ENCODE results near the gene GALNT2.

The GALNT2 gene

GRCh38 chr1:230071316-230071715 is 4.3 kb downstream of the GALNT2 start:
- DNase-seq (ENCODE audit: low read depth) = no peak

GRCh38 chr1:230072296-230072695 is 5.3 kb downstream of the GALNT2 start:
- DNase-seq (ENCODE audit: low read depth) = no peak

- DNase-seq (ENCODE audit: low read depth) = no peak
Measured at GRCh38 chr1:230072866-230073265, 5.8 kb downstream of the GALNT2 start.

GRCh38 chr1:230073371-230074035 is 6.5 kb downstream of the GALNT2 start:
- DNase-seq (ENCODE audit: low read depth) = no peak

DNA sequence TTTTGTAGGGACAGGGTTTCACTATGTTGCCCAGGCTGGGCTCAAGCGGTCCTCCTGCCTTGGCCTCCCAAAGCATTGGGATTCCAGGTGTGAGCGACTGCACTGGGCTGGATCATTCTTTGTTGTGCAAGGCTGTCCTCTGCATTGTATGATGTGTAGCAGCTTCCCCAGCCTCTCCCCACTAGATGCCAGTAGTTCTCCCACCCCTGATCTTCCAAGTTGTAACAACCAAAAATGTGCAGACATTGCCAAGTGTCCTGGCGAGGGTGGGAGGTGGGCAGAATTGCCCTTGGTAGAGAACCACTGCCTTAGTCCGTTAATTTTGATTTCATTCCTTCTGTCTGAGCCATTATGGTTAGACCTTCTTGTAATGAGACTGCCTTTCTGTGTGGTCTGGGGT is 7.2 kb downstream of the GALNT2 start:
- DNase-seq (ENCODE audit: low read depth) = no peak

GRCh38 chr1:230074762-230075161 is 7.7 kb downstream of the GALNT2 start:
- DNase-seq (ENCODE audit: low read depth) = no peak

DNA sequence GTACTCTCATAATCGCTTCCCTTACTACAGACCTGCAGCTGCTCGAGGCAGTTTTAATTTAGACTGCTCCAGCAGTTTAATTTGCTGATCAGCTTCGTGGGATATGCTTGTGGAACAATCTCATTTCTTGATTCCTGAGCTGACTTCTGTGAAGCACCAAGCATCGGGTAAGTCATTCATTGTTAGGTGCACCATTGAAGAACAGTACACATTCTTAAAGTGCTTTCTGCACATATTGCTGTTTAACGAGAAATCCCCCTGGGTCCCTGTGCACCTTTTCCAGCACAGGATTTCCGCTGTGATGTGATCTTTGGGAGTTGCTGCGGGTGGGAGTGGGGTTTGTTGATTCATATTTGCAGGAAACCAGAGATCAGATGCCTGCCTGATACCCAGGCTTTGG is 9.1 kb downstream of the GALNT2 start:
- DNase-seq (ENCODE audit: low read depth) = no peak

GRCh38 chr1:230077011-230077410 is 10.0 kb downstream of the GALNT2 start:
- DNase-seq (ENCODE audit: low read depth) = no peak

DNA sequence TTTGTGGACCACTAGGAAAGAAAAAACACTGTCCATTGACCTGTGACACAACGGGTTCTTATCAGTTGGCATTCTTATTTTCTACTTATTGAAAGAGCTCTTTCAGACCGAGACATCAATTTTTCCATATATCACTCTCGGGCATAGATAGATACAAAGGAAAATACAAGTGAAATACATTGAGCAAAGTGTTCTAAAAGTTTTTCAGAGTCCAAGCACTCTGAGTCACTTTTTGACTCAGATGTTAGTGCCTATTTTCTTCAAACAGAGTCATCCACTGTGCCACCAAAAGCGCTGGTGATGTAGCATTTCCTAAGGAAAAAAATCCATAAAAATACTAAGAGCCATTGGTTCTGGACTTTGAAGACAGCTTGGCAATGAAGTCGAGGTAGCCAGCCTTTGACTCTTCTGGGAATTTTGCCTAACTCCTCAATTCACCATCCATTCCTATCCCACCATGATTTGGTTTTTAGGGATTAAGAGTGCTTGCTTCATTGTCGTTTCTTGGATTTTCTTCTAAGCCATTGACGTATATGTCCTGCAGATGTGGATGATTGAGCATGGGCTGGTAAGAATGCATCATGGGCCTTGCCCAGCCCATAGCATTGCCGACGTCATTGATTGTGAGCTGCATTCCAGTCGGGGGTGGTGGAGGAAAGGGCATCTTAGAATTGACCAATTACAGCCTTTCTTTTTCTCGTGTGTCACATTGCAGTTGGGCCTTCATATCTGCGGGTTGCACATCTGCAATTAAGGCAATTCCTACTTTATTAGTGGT is 10.6 kb downstream of the GALNT2 start:
- no peak for DNase-seq (ENCODE audit: low read depth)

DNA sequence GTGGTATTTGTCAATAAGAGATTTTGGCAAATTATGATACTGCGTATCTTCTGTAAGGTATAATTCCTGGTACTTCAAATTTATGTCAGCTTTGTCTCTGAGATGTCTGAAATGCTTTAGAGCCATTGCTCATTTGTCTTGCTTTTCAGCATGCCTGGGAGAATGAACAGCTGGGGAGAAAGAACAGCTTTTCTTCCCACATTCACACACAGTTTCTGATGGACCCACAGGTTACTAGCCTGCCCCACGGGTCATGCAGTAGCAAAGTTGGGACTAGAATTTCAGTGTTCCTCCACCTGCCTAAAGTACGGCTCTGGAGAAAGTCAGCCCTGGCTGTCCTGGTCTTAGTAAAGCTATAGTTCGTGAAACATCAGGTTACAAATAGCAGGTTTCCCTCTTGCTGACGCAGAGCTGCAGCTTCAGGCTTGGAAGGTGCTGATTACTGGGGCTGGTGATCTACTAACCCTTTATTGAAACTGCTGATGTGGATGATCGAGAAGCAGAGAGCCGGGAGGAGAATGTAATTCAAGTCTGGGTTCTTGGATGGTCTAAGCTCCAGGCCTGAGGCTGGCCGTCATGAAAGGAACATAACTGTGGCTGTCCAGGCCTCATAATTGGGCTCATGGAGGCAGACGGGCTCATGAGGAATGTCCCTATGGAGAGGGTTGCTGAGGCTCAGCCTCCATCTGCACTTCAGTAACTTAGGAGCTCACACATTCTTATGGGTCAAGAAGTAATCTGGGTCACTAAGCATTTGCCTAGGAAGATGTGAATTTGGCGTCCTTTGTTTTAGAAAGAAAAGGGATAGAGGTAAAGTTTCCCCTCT is 12.4 kb downstream of the GALNT2 start:
- no peak for DNase-seq (ENCODE audit: low read depth)

DNA sequence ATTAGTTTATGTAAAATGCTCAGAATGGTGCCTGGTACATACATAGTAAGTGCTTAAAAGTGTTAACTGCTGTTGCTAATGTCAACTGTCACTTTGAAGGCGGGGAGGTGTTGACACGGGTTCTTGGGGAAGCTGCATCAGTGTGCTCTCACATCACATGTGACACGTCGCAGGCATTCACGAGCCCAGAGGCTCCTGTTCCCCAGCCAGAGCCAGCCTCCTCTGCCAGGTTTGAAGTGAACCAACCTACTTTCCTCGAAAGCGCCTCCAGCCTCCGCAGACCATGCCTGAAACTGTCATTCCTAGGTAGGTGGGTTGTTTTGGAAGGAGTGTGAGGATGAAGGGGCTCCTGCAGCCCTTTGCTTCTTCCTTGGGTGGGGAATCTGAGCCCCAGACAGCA is 13.8 kb downstream of the GALNT2 start:
- DNase-seq (ENCODE audit: low read depth) = no peak

- DNase-seq (ENCODE audit: low read depth) = no peak
Measured at GRCh38 chr1:230081751-230082150, 14.7 kb downstream of the GALNT2 start.

GRCh38 chr1:230082211-230082610 is 15.2 kb downstream of the GALNT2 start:
- DNase-seq (ENCODE audit: low read depth) = no peak

DNA sequence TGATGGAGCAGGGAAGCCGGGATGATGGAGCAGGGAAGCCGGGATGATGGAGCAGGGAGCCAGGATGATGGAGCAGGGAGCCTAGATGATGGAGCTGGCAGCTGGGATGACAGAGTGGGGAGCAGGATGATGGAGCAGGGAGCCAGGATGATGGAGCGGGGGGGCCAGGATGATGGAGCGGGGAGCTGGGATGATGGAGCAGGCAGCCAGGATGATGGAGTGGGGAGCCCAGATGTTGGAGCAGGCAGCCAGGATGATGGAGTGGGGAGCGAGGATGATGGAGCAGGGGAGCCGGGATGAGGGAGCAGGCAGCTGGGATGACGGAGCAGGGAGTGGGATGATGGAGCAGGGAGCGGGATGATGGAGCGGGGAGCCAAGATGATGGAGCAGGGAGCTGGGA is 16.0 kb downstream of the GALNT2 start:
- no peak for DNase-seq (ENCODE audit: low read depth)

GRCh38 chr1:230083746-230084407 is 16.8 kb downstream of the GALNT2 start:
- no peak for DNase-seq (ENCODE audit: low read depth)

DNA sequence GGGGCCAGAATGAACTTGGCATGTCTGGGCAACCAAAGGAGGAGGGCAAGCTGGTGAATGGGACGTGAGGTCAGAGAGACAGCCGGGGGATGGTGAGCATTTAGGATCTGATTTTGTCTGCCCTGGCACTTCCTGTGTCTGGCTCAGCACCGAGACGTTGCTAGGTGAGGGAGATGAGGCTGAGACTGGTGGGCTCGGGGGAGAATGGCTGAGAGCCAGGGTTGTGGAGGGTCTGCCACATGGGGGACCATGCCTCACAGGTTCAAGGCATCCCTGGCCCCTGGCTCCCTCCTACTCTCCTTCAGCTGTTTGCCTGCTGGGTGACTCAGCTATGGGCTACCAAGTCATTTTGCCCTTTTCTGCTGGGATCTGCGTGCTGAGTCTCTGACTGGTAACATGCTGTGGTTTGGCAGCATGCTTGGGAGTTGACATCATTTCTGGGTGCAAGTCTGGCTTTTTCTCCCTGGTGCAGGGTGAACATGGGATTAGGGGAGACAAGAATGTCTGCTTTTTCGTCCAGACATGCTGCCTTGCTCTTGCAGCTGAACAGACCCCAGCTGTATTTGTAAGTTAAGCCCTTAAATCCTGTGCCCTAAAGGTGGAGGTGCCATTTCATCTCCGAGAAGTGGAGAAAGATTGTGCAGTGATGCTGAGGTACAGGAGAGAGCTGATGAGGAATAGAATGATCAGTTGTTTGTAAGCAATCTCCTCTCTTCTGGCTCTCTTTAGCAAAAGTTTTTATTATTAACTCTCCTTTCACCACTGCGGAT is 17.6 kb downstream of the GALNT2 start:
- no peak for DNase-seq (ENCODE audit: low read depth)

DNA sequence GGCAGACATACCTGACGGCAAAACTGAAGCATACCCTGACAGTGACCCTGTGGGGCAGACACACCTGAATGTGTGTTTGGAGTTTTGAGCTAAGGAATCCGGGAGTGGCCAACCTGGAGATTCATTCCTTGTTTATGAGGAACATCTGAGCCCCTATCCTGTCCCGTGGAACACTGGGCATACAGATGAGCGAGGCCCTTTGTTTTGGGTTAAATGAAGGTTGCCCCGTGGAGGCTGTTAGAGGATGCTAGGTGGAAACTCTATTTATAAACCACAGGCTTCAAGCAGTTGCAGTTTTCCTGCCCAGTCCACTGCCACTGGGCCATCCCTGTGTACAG is 18.1 kb downstream of the GALNT2 start:
- no peak for DNase-seq (ENCODE audit: low read depth)

DNA sequence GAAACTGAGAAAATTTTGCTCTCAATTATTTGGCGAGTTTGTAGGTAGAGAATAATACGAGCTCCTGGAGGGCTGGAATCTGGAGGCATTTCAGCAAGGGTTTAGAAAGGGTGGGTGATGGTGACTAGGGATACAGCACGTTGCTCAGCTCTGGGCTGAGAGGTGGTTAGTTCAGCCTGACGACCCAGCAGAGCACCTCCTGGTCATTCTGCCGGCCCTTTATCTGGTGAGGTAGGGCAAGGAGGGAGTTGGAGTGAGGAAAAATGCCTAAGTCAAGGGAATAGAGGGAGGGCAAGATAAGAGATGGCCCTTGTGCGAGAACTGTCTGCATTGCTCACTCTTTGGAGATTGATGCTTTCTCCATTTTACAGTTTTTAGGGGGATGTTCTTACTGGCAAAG is 19.1 kb downstream of the GALNT2 start:
- DNase-seq (ENCODE audit: low read depth) = no peak

DNA sequence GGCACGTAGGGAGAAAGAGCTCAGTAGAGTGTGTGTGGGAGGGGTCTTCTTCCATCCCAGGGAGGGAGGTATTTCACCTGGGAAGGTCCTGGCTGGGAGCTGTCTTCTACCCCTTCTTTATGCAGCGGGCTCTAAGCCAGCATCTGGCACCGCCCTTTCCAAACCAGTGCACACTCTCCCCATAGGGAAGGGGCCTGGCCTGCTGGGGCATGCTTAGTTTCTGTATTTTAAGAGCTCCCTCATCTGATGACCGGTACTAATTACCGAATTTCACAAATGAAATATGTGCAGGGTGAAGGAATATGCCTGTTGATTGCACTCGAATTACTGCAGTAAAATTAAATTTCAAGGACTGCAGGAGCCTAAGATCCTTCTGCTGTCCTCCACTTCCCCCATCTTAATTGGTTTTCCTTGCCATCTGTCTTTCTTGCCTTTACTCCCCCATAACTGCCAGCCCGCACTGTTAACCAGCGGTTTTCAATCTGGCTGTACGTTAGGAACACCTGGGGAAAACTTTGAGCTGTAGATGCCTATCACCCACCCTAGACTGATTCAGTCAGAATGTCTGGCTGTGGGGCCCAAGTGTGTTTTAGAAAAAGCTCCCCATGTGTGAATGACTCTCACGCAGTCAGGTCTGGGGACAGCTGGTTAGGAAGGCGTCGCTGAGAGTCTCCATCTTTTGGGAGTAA is 20.1 kb downstream of the GALNT2 start:
- DNase-seq (ENCODE audit: low read depth) = no peak

DNA sequence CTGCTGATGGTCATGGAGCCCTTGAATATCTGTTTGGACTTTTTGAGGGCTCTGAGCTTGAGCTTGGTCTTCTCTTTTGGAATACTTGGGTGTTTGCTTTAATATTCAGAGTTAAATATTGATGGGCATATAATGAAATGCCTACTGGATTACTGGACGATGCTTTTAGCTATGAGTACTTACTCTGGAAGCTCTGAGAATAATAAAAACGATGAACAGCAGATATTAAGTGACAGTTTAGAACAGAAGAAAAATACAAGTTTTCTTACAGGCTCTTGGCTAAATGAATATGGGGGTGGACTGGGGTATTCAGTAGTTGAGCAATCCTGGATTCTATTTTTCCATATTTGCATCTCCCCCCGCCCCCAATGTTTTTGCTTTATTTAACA is 20.7 kb downstream of the GALNT2 start:
- no peak for DNase-seq (ENCODE audit: low read depth)

DNA sequence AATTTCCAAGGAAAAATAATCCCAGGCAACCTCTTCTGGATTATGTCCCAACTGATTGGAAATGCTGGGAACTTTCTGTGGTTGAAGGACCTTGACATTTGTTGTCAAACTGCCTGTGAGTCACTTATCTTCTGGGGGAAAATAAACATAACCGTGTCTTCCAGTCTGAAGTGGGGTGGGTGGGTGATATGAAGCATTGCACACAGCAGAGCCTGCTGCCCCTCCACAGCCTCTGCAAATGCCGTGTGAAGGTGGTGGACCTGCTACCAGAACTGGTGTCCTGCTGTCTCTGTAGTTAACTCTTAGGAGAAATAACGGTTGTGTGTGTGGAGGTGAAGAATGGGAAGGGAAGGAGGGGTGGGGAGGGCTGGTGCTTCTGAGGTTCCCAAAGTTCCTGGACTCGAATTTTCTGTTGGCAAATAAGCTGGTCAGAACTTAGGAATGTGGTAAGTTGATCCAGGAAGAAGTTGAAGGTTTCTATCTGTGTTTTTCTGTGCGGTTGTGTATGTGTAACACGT is 23.2 kb downstream of the GALNT2 start:
- no peak for DNase-seq (ENCODE audit: low read depth)

Measured in CMK (cell line).